Measurements from ENCODE around the gene COQ8B. TPM values are rescaled to one million over a fixed set of nuclear protein-coding genes. Genes with fewer than 3 reads are reported as not detected.
"Not testable (repeated sequence)": the region's sequence is repeated elsewhere in the genome, so short reads cannot be mapped to it uniquely, and the experiment has no call there.

COQ8B gene
- polyA plus RNA-seq, 2 donors: 18.4 to 27.2 TPM

GRCh38 chr19:40736661-40737060 is 20.0 kb upstream of the COQ8B start:
- H3K27me3 ChIP-seq (ENCODE audit: control insufficient read depth in 1 of 2, insufficient read depth in 2 of 2, low read length in 2 of 2): no peaks in the 10 kb centered on the region
- H3K9me3 ChIP-seq (ENCODE audit: control insufficient read depth in 2 of 2, insufficient read depth in 1 of 2, low read depth in 1 of 2, low read length in 1 of 2): no peaks in the 10 kb centered on the region
- 85 to 93% methylated on average over 9 of the region's 9 CpGs for WGBS, 2 donors
- H3K4me1 ChIP-seq (ENCODE audit: control insufficient read depth in 2 of 2, insufficient read depth in 2 of 2, low read length in 1 of 2): peaks cover 13 to 16% of the 10 kb centered on the region in 2 donors
- peaks cover 19 to 52% of the 10 kb centered on the region in 2 donors for H3K36me3 ChIP-seq (ENCODE audit: control insufficient read depth in 2 of 2, insufficient read depth in 2 of 2, low read length in 1 of 2)
- peak overlapping the region; percentile 61 to 70 for H3K27ac ChIP-seq (ENCODE audit: low read depth in 2 of 2, low read length in 1 of 2)
- H3K4me3 ChIP-seq (ENCODE audit: low read depth in 1 of 2, low read length in 2 of 2): no peak overlapping the region

GRCh38 chr19:40735013-40735771 is 18.5 kb upstream of the COQ8B start:
- Histone ChIP-seq H3K27me3 (ENCODE audit: control insufficient read depth in 1 of 2, insufficient read depth in 2 of 2, low read length in 2 of 2) (no peaks in the 10 kb centered on the region), H3K9me3 (ENCODE audit: control insufficient read depth in 2 of 2, insufficient read depth in 1 of 2, low read depth in 1 of 2, low read length in 1 of 2) (no peaks in the 10 kb centered on the region), H3K36me3 (ENCODE audit: control insufficient read depth in 2 of 2, insufficient read depth in 2 of 2, low read length in 1 of 2) (peaks cover 24 to 53% of the 10 kb centered on the region in 2 donors), H3K4me3 (ENCODE audit: low read depth in 1 of 2, low read length in 2 of 2) (no peak overlapping the region), H3K4me1 (ENCODE audit: control insufficient read depth in 2 of 2, insufficient read depth in 2 of 2, low read length in 1 of 2) (peaks cover 10 to 16% of the 10 kb centered on the region in 2 donors), H3K27ac (ENCODE audit: low read depth in 2 of 2, low read length in 1 of 2) (peak overlapping the region; percentile 76 to 87)
- 72 to 74% methylated on average over 11 of the region's 11 CpGs for WGBS, 2 donors

- 87 to 93% methylated on average over 13 of the region's 13 CpGs for WGBS, 2 donors
- H3K4me1 ChIP-seq (ENCODE audit: control insufficient read depth in 2 of 2, insufficient read depth in 2 of 2, low read length in 1 of 2): peaks cover 2 to 4% of the 10 kb centered on the region in 2 donors
- no peaks in the 10 kb centered on the region for H3K9me3 ChIP-seq (ENCODE audit: control insufficient read depth in 2 of 2, insufficient read depth in 1 of 2, low read depth in 1 of 2, low read length in 1 of 2)
- H3K27me3 ChIP-seq (ENCODE audit: control insufficient read depth in 1 of 2, insufficient read depth in 2 of 2, low read length in 2 of 2): no peaks in the 10 kb centered on the region
- H3K4me3 ChIP-seq (ENCODE audit: low read depth in 1 of 2, low read length in 2 of 2): no peak overlapping the region
- H3K27ac ChIP-seq (ENCODE audit: low read depth in 2 of 2, low read length in 1 of 2): no peak overlapping the region
- peaks cover 24 to 42% of the 10 kb centered on the region in 2 donors for H3K36me3 ChIP-seq (ENCODE audit: control insufficient read depth in 2 of 2, insufficient read depth in 2 of 2, low read length in 1 of 2)
Observed at GRCh38 chr19:40733149-40733548, 16.5 kb upstream of the COQ8B start.

- not testable (repeated sequence) for H3K27ac ChIP-seq (ENCODE audit: low read depth in 2 of 2, low read length in 1 of 2); H3K27me3 ChIP-seq (ENCODE audit: control insufficient read depth in 1 of 2, insufficient read depth in 2 of 2, low read length in 2 of 2)
- peaks cover 20 to 46% of the 10 kb centered on the region in 2 donors for H3K36me3 ChIP-seq (ENCODE audit: control insufficient read depth in 2 of 2, insufficient read depth in 2 of 2, low read length in 1 of 2)
Observed at GRCh38 chr19:40732304-40732703, 15.6 kb upstream of the COQ8B start.

GRCh38 chr19:40730065-40730464 is 13.4 kb upstream of the COQ8B start:
- H3K4me1 ChIP-seq (ENCODE audit: control insufficient read depth in 2 of 2, insufficient read depth in 2 of 2, low read length in 1 of 2); H3K4me3 ChIP-seq (ENCODE audit: low read depth in 1 of 2, low read length in 2 of 2); H3K9me3 ChIP-seq (ENCODE audit: control insufficient read depth in 2 of 2, insufficient read depth in 1 of 2, low read depth in 1 of 2, low read length in 1 of 2); H3K27ac ChIP-seq (ENCODE audit: low read depth in 2 of 2, low read length in 1 of 2); H3K27me3 ChIP-seq (ENCODE audit: control insufficient read depth in 1 of 2, insufficient read depth in 2 of 2, low read length in 2 of 2): not testable (repeated sequence)
- 82 to 88% methylated on average over 5 of the region's 5 CpGs for WGBS, 2 donors
- H3K36me3 ChIP-seq (ENCODE audit: control insufficient read depth in 2 of 2, insufficient read depth in 2 of 2, low read length in 1 of 2): peaks cover 27 to 47% of the 10 kb centered on the region in 2 donors

More at GRCh38 chr19:40732304-40732703, 15.6 kb upstream of the COQ8B start:
- 96 to 97% methylated on average over 16 of the region's 16 CpGs for WGBS, 2 donors
- not testable (repeated sequence) for H3K9me3 ChIP-seq (ENCODE audit: control insufficient read depth in 2 of 2, insufficient read depth in 1 of 2, low read depth in 1 of 2, low read length in 1 of 2); H3K4me3 ChIP-seq (ENCODE audit: low read depth in 1 of 2, low read length in 2 of 2); H3K4me1 ChIP-seq (ENCODE audit: control insufficient read depth in 2 of 2, insufficient read depth in 2 of 2, low read length in 1 of 2)

- Histone ChIP-seq H3K36me3 (ENCODE audit: control insufficient read depth in 2 of 2, insufficient read depth in 2 of 2, low read length in 1 of 2) (peaks cover 18 to 42% of the 10 kb centered on the region in 2 donors), H3K27ac (ENCODE audit: low read depth in 2 of 2, low read length in 1 of 2) (no peak overlapping the region), H3K4me1 (ENCODE audit: control insufficient read depth in 2 of 2, insufficient read depth in 2 of 2, low read length in 1 of 2) (peaks cover 0 to 2% of the 10 kb centered on the region in 2 donors), H3K9me3 (ENCODE audit: control insufficient read depth in 2 of 2, insufficient read depth in 1 of 2, low read depth in 1 of 2, low read length in 1 of 2) (no peaks in the 10 kb centered on the region), H3K4me3 (ENCODE audit: low read depth in 1 of 2, low read length in 2 of 2) (no peak overlapping the region), H3K27me3 (ENCODE audit: control insufficient read depth in 1 of 2, insufficient read depth in 2 of 2, low read length in 2 of 2) (no peaks in the 10 kb centered on the region)
- 95 to 96% methylated on average over 4 of the region's 4 CpGs for WGBS, 2 donors
Observed at GRCh38 chr19:40726279-40726678, 9.6 kb upstream of the COQ8B start.

GRCh38 chr19:40724855-40725254 is 8.2 kb upstream of the COQ8B start:
- Histone ChIP-seq H3K9me3 (ENCODE audit: control insufficient read depth in 2 of 2, insufficient read depth in 1 of 2, low read depth in 1 of 2, low read length in 1 of 2) (no peaks in the 10 kb centered on the region), H3K27ac (ENCODE audit: low read depth in 2 of 2, low read length in 1 of 2) (no peak overlapping the region), H3K27me3 (ENCODE audit: control insufficient read depth in 1 of 2, insufficient read depth in 2 of 2, low read length in 2 of 2) (no peaks in the 10 kb centered on the region), H3K4me1 (ENCODE audit: control insufficient read depth in 2 of 2, insufficient read depth in 2 of 2, low read length in 1 of 2) (peaks cover 0 to 2% of the 10 kb centered on the region in 2 donors), H3K4me3 (ENCODE audit: low read depth in 1 of 2, low read length in 2 of 2) (no peak overlapping the region), H3K36me3 (ENCODE audit: control insufficient read depth in 2 of 2, insufficient read depth in 2 of 2, low read length in 1 of 2) (peaks cover 12 to 40% of the 10 kb centered on the region in 2 donors)
- WGBS, 2 donors: 89 to 92% methylated on average over 3 of the region's 3 CpGs

- Histone ChIP-seq H3K27ac (ENCODE audit: low read depth in 2 of 2, low read length in 1 of 2) (peak overlapping the region in 1 of 2 donors; percentile 33), H3K36me3 (ENCODE audit: control insufficient read depth in 2 of 2, insufficient read depth in 2 of 2, low read length in 1 of 2) (peaks cover 12 to 39% of the 10 kb centered on the region in 2 donors), H3K9me3 (ENCODE audit: control insufficient read depth in 2 of 2, insufficient read depth in 1 of 2, low read depth in 1 of 2, low read length in 1 of 2) (no peaks in the 10 kb centered on the region), H3K27me3 (ENCODE audit: control insufficient read depth in 1 of 2, insufficient read depth in 2 of 2, low read length in 2 of 2) (no peaks in the 10 kb centered on the region), H3K4me3 (ENCODE audit: low read depth in 1 of 2, low read length in 2 of 2) (peak overlapping the region in 1 of 2 donors; percentile 21), H3K4me1 (ENCODE audit: control insufficient read depth in 2 of 2, insufficient read depth in 2 of 2, low read length in 1 of 2) (peaks cover 0 to 2% of the 10 kb centered on the region in 2 donors)
- WGBS, 2 donors: 90 to 93% methylated on average over 4 of the region's 4 CpGs
Observed at GRCh38 chr19:40724315-40724714, 7.6 kb upstream of the COQ8B start.

- WGBS, 2 donors: 85 to 91% methylated on average over 5 of the region's 5 CpGs
- H3K4me3 ChIP-seq (ENCODE audit: low read depth in 1 of 2, low read length in 2 of 2): peak overlapping the region in 1 of 2 donors; percentile 21
- no peaks in the 10 kb centered on the region for H3K9me3 ChIP-seq (ENCODE audit: control insufficient read depth in 2 of 2, insufficient read depth in 1 of 2, low read depth in 1 of 2, low read length in 1 of 2)
- no peaks in the 10 kb centered on the region for H3K27me3 ChIP-seq (ENCODE audit: control insufficient read depth in 1 of 2, insufficient read depth in 2 of 2, low read length in 2 of 2)
- H3K4me1 ChIP-seq (ENCODE audit: control insufficient read depth in 2 of 2, insufficient read depth in 2 of 2, low read length in 1 of 2): peaks cover 0 to 2% of the 10 kb centered on the region in 2 donors
- peaks cover 12 to 36% of the 10 kb centered on the region in 2 donors for H3K36me3 ChIP-seq (ENCODE audit: control insufficient read depth in 2 of 2, insufficient read depth in 2 of 2, low read length in 1 of 2)
- peak overlapping the region in 1 of 2 donors; percentile 33 for H3K27ac ChIP-seq (ENCODE audit: low read depth in 2 of 2, low read length in 1 of 2)
Observed at GRCh38 chr19:40723661-40724254, 7.1 kb upstream of the COQ8B start.

Data from esophagus (tissue), 2 donors.